Uterus (tissue), 4 donors: ENCODE results near the gene PAM. TPM values are rescaled to one million over a fixed set of nuclear protein-coding genes. Genes with fewer than 3 reads are reported as not detected.

Experiments
- DNase-seq, 2 donors: peaks; one replicate each; pipeline ENCODE4 v3.0.0-alpha.2; 2019 to 2020
- H3K27ac ChIP-seq, 2 donors: fragments of 200-600 bp; sonication (generic); 1 replicate in 1 of 2; 2 replicates in 1 of 2; pipeline ENCODE4 v1.5.1; 2016 to 2018
- H3K27me3 ChIP-seq, 2 donors: fragments of 200-600 bp; sonication (generic); one replicate each; pipeline ENCODE4 v1.5.1; 2018 to 2019; ENCODE audit warnings: control low read depth in 1 of 2
- H3K36me3 ChIP-seq, 2 donors: fragments of 200-600 bp; sonication (generic); one replicate each; pipeline ENCODE4 v1.5.1; 2019; ENCODE audit warnings: control low read depth in 1 of 2
- H3K4me1 ChIP-seq, 2 donors: fragments of 200-600 bp; sonication (generic); one replicate each; pipeline ENCODE4 v1.5.1; 2018 to 2019; ENCODE audit warnings: control low read depth in 1 of 2
- H3K4me3 ChIP-seq, 2 donors: fragments of 200-600 bp; sonication (generic); 1 replicate in 1 of 2; 2 replicates in 1 of 2; pipeline ENCODE4 v1.5.1; 2018 to 2019; ENCODE audit warnings: mild to moderate bottlenecking in 1 of 2
- H3K9me3 ChIP-seq, 2 donors: fragments of 200-600 bp; sonication (generic); one replicate each; pipeline ENCODE4 v1.5.1; 2019; ENCODE audit warnings: control low read depth in 1 of 2
- CTCF ChIP-seq, 4 experiments: fragments of 200-600 bp in 2 of 4; fragments of 450-650 bp in 2 of 4; sonication (generic) in 2 of 4; IDR thresholded peaks; one replicate each; pipeline ENCODE4 v1.5.1; 2016 to 2019; ENCODE audit warnings: antibody characterized with exemption in 4 of 4, mild to moderate bottlenecking in 2 of 4, moderate library complexity in 1 of 4
- POLR2A ChIP-seq, 2 donors: fragments of 450-650 bp; IDR thresholded peaks; one replicate each; pipeline ENCODE4 v1.6.1; 2016; ENCODE audit warnings: antibody characterized with exemption in 2 of 2, mild to moderate bottlenecking in 1 of 2, moderate library complexity in 1 of 2
- intact Hi-C: fragments of 100-400 bp; cut with DNase I; formaldehyde crosslinking; loops from one replicate; pipeline ENCODE4 v1.15.1; 2023; ENCODE audit warnings: low total_unique reads
- total RNA-seq, 4 donors: library from RNA; depleted of rRNA in 3 of 4; stranded (reverse); fragments of >200 nt in 3 of 4; gene quantifications; one replicate each; pipeline versions ENCODE4 v1.1.0 to v1.2.4, GENCODE V29; 2014 to 2023
- donor health status: DM: yes; HTN: yes; CAD: no.

Gene PAM
- total RNA-seq, 4 donors from 2014 or later = 101 to 502 (median 168) TPM

DNA sequence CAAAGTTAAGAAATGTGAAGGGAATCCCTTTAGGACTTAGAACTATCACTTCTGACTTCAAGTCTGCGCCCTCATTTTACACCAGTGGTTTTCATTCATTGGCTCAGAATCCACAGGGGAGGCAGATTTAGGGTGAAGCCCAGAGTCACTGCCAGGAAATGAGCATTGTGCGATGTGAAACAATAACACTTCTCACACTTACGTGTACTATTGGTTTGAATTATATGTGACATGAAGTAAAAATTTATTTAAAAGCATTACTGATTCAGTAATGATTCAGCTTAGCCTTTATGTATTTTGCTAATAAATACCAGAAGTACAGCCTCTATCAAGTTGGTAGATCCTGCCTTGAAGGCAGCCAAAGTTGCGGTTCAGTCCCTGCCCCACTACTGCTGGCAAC, 98.6 kb downstream of the PAM start:
- Histone ChIP-seq H3K27me3 (no peaks in the 10 kb centered on the region), H3K4me3 (no peak overlapping the region), H3K4me1 (no peaks in the 10 kb centered on the region), H3K36me3 (no peaks in the 10 kb centered on the region), H3K27ac (no peak overlapping the region), H3K9me3 (no peaks in the 10 kb centered on the region)
- TF ChIP-seq POLR2A (IDR thresholded peaks at IDR 0.05) (no peak), CTCF (IDR thresholded peaks at IDR 0.05) (no peak)
- DNase-seq = no peak
- intact Hi-C loops = no loop called here

DNA sequence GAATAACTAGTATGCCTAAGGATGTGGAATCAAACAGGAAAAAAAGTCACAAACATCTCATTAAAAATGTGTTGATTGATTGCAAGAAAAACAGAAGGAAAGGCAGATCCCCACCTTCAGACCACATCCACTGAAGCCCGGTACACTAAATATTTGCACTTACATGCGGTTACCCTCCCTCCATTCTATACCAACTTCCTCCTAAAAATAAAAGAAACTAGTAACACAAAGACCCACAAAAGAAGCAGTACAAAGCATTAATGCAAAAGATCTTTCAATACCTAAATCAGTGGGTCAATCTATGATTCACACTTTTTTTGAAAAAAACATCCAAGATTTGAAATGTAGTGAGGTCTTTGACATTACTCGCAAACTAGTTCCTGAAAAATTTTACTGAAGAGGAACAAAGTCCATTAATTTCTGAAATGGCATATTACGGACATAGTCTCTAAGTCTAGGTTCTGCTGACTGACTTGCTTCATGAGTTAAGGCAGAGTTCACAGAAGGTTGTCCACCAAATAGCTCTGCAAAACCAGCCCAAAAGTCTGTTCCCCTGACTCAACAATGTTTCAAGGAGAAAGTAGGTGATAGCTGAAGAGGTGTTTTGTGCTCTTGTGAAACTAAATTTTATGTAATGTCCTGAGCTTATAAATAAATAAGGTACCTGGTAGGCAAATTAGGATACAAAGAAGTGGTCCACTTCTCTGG, 100.7 kb downstream of the PAM start:
- DNase-seq = no peak
- intact Hi-C loops = no loop called here
- Histone ChIP-seq H3K9me3 (no peaks in the 10 kb centered on the region), H3K36me3 (no peaks in the 10 kb centered on the region), H3K4me1 (no peaks in the 10 kb centered on the region), H3K4me3 (no peak overlapping the region), H3K27me3 (no peaks in the 10 kb centered on the region), H3K27ac (peak overlapping the region in 1 of 2 donors; percentile 39)
- TF ChIP-seq POLR2A (IDR thresholded peaks at IDR 0.05) = no peak
- no peak for TF ChIP-seq CTCF (IDR thresholded peaks at IDR 0.05)

GRCh38 chr5:102856389-102856777, 101.3 kb downstream of the PAM start:
- DNase-seq = no peak
- intact Hi-C loops = no loop called here
- no peak for TF ChIP-seq CTCF (IDR thresholded peaks at IDR 0.05)
- TF ChIP-seq POLR2A (IDR thresholded peaks at IDR 0.05) = no peak
- Histone ChIP-seq H3K4me1 (no peaks in the 10 kb centered on the region), H3K27ac (peak overlapping the region; percentile 48 to 53), H3K27me3 (no peaks in the 10 kb centered on the region), H3K4me3 (no peak overlapping the region), H3K36me3 (no peaks in the 10 kb centered on the region), H3K9me3 (no peaks in the 10 kb centered on the region)

DNA sequence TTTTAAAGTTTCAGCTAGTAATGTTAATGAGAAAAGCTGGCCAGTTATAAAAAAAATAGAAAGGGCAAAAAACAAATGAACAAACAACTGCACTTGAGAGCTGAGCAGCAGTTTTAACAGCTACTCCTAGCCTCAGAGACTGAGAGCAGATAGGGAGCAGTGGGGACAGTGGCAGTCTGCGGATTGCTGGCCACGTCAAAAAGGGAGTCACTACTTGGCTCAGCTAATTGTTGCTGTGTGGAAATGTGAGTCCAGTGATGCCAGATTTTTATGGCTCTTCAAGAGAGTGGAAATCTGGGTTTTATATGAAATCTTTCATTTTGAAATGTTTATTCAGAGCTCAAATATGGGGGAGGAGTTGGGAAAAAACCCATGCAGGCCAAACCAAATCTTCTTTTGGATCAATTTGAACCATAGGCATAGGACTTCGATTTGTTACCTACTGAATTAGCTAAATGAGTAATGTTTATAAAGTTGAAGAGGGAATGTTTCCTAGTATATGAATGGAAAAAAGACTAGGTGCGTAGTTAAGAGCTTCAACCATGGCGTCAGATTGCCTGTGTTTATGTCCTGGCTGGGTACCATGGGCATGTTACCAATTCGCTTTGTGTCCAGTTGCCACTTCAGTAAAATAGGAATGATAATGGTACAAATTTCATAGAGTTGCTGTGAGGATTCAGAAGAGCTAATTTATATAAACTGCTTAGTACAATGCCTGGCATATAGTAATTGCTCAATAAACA, 102.1 kb downstream of the PAM start:
- Histone ChIP-seq H3K36me3 (no peaks in the 10 kb centered on the region), H3K27me3 (no peaks in the 10 kb centered on the region), H3K4me1 (no peaks in the 10 kb centered on the region), H3K4me3 (no peak overlapping the region), H3K27ac (peak overlapping the region; percentile 48 to 53), H3K9me3 (no peaks in the 10 kb centered on the region)
- peak; percentile 49 to 56 for DNase-seq
- TF ChIP-seq POLR2A (IDR thresholded peaks at IDR 0.05) (no peak), CTCF (IDR thresholded peaks at IDR 0.05) (no peak)
- intact Hi-C loops = no loop called here

GRCh38 chr5:102858221-102858620, 103.1 kb downstream of the PAM start:
- no peaks in the 10 kb centered on the region for H3K4me1 ChIP-seq
- no peaks in the 10 kb centered on the region for H3K36me3 ChIP-seq
- no peak for TF ChIP-seq POLR2A (IDR thresholded peaks at IDR 0.05)
- TF ChIP-seq CTCF (IDR thresholded peaks at IDR 0.05) = no peak
- no peaks in the 10 kb centered on the region for H3K27me3 ChIP-seq
- intact Hi-C loops = no loop called here
- peak overlapping the region in 1 of 2 donors; percentile 53 for H3K27ac ChIP-seq
- no peak for DNase-seq
- no peak overlapping the region for H3K4me3 ChIP-seq
- no peaks in the 10 kb centered on the region for H3K9me3 ChIP-seq
